Natural killer cell (primary cell): Measurements from ENCODE around the gene BRAT1. TPM values are rescaled to one million over a fixed set of nuclear protein-coding genes. Genes with fewer than 3 reads are reported as not detected.

Experiments
- ATAC-seq, 3 donors: fragments of 150-1000 bp in 2 of 3; fragments of 200-7000 bp in 1 of 3; cut with Tn5 transposase; 1 replicate in 1 of 3; 2 replicates in 2 of 3; pipeline ENCODE4 v1.10.0; 2021; ENCODE audit warnings: mild to moderate bottlenecking in 2 of 3, moderate library complexity in 2 of 3
- DNase-seq, 2 donors: peaks; one replicate each; pipeline versions ENCODE4 v3.0.0 to v3.0.0-alpha.2; 2013 to 2021; ENCODE audit warnings: mixed read lengths in 1 of 2
- H3K27ac ChIP-seq: one replicate; pipeline ENCODE4 v1.5.1; 2013; ENCODE audit warnings: mild to moderate bottlenecking, low read length
- H3K27me3 ChIP-seq: one replicate; pipeline ENCODE4 v1.6.1; 2013; ENCODE audit warnings: low read length; ENCODE audit not compliant: control insufficient read depth, insufficient read depth
- H3K36me3 ChIP-seq: one replicate; pipeline ENCODE4 v1.6.1; 2013; ENCODE audit warnings: low read length; ENCODE audit not compliant: control insufficient read depth, insufficient read depth
- H3K4me1 ChIP-seq: one replicate; pipeline ENCODE4 v1.6.1; 2013; ENCODE audit warnings: low read length; ENCODE audit not compliant: control insufficient read depth, insufficient read depth
- H3K4me3 ChIP-seq: one replicate; pipeline ENCODE4 v1.5.1; 2013; ENCODE audit warnings: low read length
- H3K9me3 ChIP-seq: one replicate; pipeline ENCODE4 v1.6.1; 2013; ENCODE audit warnings: low read length; ENCODE audit not compliant: control insufficient read depth, insufficient read depth
- H3K27ac Mint-ChIP-seq, 2 donors: one replicate each; pipeline ENCODE4 v1.8.0; 2022; ENCODE audit warnings: mild to moderate bottlenecking in 2 of 2, mixed read lengths in 2 of 2, moderate library complexity in 1 of 2
- H3K27me3 Mint-ChIP-seq, 2 donors: one replicate each; pipeline ENCODE4 v1.8.0; 2022; ENCODE audit warnings: low read depth in 2 of 2, mixed read lengths in 2 of 2
- H3K36me3 Mint-ChIP-seq: one replicate; pipeline ENCODE4 v1.8.0; 2022; ENCODE audit warnings: mixed read lengths
- H3K4me1 Mint-ChIP-seq, 2 donors: one replicate each; pipeline ENCODE4 v1.8.0; 2022; ENCODE audit warnings: mixed read lengths in 2 of 2
- H3K4me3 Mint-ChIP-seq: one replicate; pipeline ENCODE4 v1.8.0; 2022; ENCODE audit warnings: mild to moderate bottlenecking, moderate library complexity, mixed read lengths
- H3K9me3 Mint-ChIP-seq, 2 donors: one replicate each; pipeline ENCODE4 v1.8.0; 2022; ENCODE audit warnings: mixed read lengths in 2 of 2
- CTCF ChIP-seq: fragments of 200-600 bp; IDR thresholded peaks from one replicate; pipeline ENCODE4 v1.8.0; 2022; ENCODE audit warnings: antibody characterized with exemption
- WGBS: methylation state at CpG from one replicate; pipeline ENCODE4 v1.1.7; 2013; ENCODE audit warnings: missing lambda C conversion rate; ENCODE audit not compliant: insufficient coverage; 5-methylcytosine and 5-hydroxymethylcytosine counted together
- intact Hi-C: fragments of 100-400 bp; cut with micrococcal nuclease; formaldehyde crosslinking; loops from one replicate; pipeline ENCODE4 v1.14.2; 2022
- total RNA-seq, 4 donors: library from RNA; stranded (reverse); fragments of 120-200 nt in 1 of 4; gene quantifications; one replicate each; pipeline versions ENCODE4 v1.2.3 to v1.2.4, GENCODE V29; 2013 to 2022

BRAT1 gene
- total RNA-seq = 10 to 100 TPM; 24.9 to 26.7 (median 25.6) TPM
- 22.5 TPM for total RNA-seq (2013)

GRCh38 chr7:2555121-2556052 is at the start of gene BRAT1:
TSS of gene BRAT1 (minus strand) at chr7:2555524. CDS start at chr7:2554431, 1,093 bp downstream.
- under 1% methylated on average over 79 of the region's 79 CpGs for WGBS
- Mint-ChIP-seq H3K27ac (peak within 1 kb of the TSS; percentile 73 to 86), H3K27me3 (no peaks in the 10 kb centered on the region), H3K36me3 (no peaks in the 10 kb centered on the region), H3K4me3 (peak within 1 kb of the TSS; percentile 88), H3K9me3 (no peaks in the 10 kb centered on the region), H3K4me1 (peaks cover 30 to 41% of the 10 kb centered on the region in 2 donors)
- intact Hi-C loops = loop anchor here (1.0 to 10.0 kb wide), 6 partner anchors 25 to 151 kb away; partner anchors contain the start of genes CHST12, GRIFIN and TTYH3
- H3K27ac ChIP-seq = peak within 1 kb of the TSS; percentile 99
- ATAC-seq = peak; percentile 86 to 94 (median 90)
- peaks cover 40% of the 10 kb centered on the region for H3K4me1 ChIP-seq
- DNase-seq = peak; percentile 90 to 96
- TF ChIP-seq CTCF = peak; percentile 55
- no peaks in the 10 kb centered on the region for H3K27me3 ChIP-seq
- no peaks in the 10 kb centered on the region for H3K9me3 ChIP-seq
- peak within 1 kb of the TSS; percentile 89 for H3K4me3 ChIP-seq
- H3K36me3 ChIP-seq = peaks cover 8% of the 10 kb centered on the region

- ATAC-seq (no peak), DNase-seq (no peak)
- WGBS = 94% methylated on average over 29 of the region's 29 CpGs
- Histone ChIP-seq H3K4me3 (no peak overlapping the region), H3K27me3 (no peaks in the 10 kb centered on the region), H3K4me1 (peaks cover 19% of the 10 kb centered on the region), H3K36me3 (peaks cover 2% of the 10 kb centered on the region), H3K9me3 (no peaks in the 10 kb centered on the region), H3K27ac (no peak overlapping the region)
- H3K27me3 Mint-ChIP-seq = no peaks in the 10 kb centered on the region
- no peak overlapping the region for H3K27ac Mint-ChIP-seq
- no peaks in the 10 kb centered on the region for H3K9me3 Mint-ChIP-seq
- no peak overlapping the region for H3K4me3 Mint-ChIP-seq
- intact Hi-C loops = no loop called here
- no peaks in the 10 kb centered on the region for H3K36me3 Mint-ChIP-seq
- H3K4me1 Mint-ChIP-seq = peaks cover 17 to 23% of the 10 kb centered on the region in 2 donors
- TF ChIP-seq CTCF = no peak
Measured at GRCh38 chr7:2604608-2605174, 49.4 kb upstream of the BRAT1 start.

GRCh38 chr7:2603044-2603965 is 48.0 kb upstream of the BRAT1 start:
- no peaks in the 10 kb centered on the region for H3K27me3 ChIP-seq
- H3K4me1 ChIP-seq = peaks cover 7% of the 10 kb centered on the region
- Mint-ChIP-seq H3K36me3 (no peaks in the 10 kb centered on the region), H3K27ac (no peak overlapping the region), H3K9me3 (no peaks in the 10 kb centered on the region), H3K4me1 (peaks cover 7 to 14% of the 10 kb centered on the region in 2 donors), H3K27me3 (no peaks in the 10 kb centered on the region), H3K4me3 (no peak overlapping the region)
- ATAC-seq = no peak
- H3K4me3 ChIP-seq = no peak overlapping the region
- TF ChIP-seq CTCF = no peak
- no peak for DNase-seq
- H3K9me3 ChIP-seq = no peaks in the 10 kb centered on the region
- WGBS = 86% methylated on average over 35 of the region's 35 CpGs
- no peak overlapping the region for H3K27ac ChIP-seq
- intact Hi-C loops = no loop called here
- H3K36me3 ChIP-seq = peaks cover 8% of the 10 kb centered on the region
